Measurements from ENCODE around the gene TRIM36.

The TRIM36 gene

GRCh38 chr5:115166744-115167393 is 2.8 kb downstream of the TRIM36 start:
- no peak for DNase-seq

DNA sequence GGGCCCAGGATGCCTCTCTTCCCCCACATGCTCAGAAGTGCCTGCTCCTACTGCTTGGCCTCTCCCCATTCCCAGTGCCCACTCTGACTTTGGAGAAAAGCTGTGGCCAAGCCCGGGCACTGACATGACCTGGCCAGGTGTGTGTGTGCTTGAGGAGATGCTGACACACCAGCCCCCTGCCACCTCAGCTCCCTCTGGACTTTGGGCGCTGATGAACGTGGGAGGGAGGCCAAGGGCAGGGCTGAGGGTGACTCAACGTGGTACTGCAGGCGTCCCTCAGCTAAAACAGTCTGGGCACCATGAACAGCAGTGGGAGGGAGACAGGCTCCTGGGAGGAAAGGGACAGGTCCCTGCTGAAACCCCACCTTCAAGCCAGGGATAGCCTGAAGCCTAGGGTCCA is 3.9 kb downstream of the TRIM36 start:
- no peak for DNase-seq

DNA sequence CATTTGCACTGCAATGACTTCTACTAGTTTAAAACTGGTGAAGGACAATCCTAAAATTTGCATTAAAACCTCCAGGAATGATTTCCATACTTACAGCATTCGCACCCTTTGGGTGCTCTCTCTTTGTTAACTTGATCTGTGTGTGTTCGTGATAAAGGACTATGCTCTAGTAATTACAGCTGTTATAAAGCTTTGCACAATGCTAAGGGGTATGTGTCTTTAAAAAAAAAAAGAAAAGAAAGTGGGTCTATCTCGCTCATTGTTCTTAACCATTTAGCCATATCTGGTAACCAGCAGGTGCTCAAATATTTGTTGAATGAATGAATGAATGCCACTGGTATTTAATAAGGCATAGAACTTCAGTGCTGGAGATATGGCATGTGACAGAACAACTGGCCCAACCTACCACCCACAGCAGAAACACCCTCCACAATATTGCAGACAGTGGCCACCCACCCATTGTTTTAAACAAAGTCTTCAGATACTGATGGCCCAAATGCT is 8.7 kb downstream of the TRIM36 start:
- no peak for DNase-seq

DNA sequence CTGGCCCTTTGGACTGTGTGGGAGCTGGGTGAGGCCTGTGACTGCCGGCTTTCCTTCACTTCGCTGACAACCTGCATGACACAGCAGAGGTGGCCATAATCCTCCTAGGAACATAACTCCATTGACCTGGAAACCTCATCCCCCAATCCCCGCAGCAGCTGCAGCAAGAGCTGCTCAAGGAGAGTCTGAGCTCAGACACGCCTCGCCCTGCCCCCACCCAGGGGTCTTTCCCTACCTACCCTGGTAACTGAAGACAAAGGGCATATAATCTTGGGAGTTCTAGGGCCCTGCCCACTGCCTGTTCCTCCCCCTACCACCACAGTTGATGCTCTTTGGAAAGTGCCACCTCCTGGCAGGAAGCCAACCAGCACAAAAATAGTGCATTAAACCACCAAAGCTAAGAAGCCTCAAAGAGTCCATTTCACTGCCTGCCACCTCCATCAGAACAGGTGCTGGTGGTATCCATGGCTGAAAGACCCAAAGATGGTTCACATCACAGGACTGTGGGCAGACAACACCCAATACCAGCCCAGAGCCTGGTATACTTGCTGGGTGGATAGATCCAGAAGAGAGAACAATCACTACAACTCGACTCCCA is 18.4 kb downstream of the TRIM36 start:
- no peak for DNase-seq

GRCh38 chr5:115150512-115150911 is 19.2 kb downstream of the TRIM36 start:
- no peak for DNase-seq

GRCh38 chr5:115147052-115147451 is 22.7 kb downstream of the TRIM36 start:
- no peak for DNase-seq

- DNase-seq: no peak
Measured at GRCh38 chr5:115136294-115136693, 33.4 kb downstream of the TRIM36 start.

DNA sequence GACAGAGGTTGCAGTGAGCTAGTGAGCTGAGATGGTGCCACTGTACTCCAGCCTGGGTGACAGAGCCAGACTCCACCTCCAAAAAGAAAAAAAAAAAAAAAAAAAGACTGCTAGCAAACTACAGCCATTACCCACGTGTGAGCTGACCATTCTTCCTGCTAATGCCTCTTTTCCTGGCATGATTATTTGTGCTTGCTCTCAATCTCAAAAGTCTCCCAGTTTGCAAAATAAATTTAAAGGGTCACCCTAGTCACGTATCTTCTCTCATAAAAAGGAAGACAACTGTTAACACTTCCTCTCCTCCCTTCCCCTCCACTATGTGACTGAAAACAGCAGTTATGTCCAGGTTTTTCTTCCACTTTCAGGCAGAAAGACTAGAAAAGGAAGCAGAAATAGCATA is 37.2 kb downstream of the TRIM36 start:
- no peak for DNase-seq

- no peak for DNase-seq
Measured at GRCh38 chr5:115126303-115126702, 43.4 kb downstream of the TRIM36 start.

DNA sequence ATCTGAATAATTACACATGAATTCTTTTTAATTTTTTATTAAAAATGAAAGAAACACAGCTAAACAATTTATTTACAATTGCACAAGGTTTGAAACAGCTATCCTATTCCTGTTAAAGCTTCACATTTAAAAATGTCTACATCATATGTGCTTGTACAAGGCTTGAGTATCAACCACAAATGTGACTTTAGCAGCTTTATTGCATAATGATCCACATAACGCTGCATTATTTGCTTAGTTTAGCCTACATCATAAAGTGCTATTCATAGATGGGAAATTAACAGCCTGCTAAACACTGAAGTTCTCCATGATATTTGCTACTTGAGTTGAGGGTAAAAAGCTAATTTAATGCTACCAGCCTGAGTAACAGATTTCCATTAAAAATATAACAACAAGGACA is 45.0 kb downstream of the TRIM36 start:
- no peak for DNase-seq

DNA sequence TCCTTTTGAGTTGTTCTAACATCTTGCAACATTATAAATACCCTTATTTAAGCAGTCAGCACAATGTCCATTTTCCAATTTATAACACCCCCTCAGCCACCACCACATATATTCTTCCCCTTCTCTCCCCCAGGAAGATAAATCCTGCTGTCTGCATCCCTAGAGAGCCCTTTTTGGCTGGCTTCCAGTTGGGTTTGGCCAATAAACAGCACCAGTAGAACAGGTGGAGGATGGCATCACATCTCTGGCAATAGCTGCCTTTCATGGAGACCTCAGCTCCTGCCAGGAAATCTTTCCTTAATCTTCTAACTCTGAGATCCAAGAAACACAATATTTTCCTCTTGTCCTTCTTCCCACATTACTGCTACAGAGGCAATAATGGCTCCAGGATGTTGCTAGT is 53.7 kb downstream of the TRIM36 start:
- DNase-seq: no peak

DNA sequence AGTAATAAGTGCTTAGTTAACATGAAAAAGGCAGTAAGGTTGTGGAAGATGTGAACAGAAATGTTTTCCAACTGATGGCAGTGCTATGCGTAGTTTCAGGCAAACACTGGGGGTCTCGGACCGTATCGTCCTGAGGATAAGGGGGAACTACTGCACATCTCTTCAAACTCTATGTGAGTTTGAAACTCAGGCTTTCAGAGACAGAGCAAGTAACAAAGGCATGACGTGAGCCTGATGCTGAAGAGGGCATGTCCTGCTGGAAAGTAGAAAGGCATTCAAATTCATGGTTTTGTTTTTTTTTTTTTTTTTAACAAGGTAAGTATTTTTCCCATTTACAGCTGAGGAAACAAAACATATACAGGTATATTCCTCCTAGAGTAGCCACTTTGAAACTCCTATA is 59.9 kb downstream of the TRIM36 start:
- DNase-seq: no peak

- no peak for DNase-seq
Measured at GRCh38 chr5:115109356-115109755, 60.4 kb downstream of the TRIM36 start.

DNA sequence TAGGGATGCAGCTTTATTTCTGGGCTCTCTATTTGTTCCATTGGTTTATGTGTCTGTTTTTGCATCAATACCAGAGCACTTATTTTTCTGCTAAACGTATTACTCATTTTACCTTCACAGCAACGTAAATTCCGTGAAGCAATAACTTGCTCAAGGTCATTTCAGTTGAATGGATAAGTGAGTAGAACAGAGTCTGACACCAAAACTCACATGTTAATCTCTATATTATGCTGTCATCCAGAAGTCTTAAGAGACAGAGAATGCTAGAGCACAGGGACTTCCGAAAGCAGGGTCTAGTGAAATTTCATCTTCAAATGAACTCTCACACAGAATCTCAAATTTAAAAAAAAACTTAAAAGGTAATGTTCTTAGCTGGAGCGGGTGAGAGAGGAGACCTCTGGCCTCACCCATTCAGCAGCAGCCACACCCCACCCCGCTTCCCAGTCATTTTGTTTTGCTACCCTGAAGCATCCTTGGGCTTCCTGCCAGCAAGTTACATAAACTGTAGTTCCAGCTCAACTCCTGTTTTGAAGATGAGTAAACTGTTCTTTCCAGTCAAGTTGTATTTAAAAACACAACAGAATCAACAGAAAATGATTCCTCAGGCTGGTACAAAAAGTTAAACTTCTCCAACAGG is 69.3 kb downstream of the TRIM36 start:
- DNase-seq: peak; percentile 43

GRCh38 chr5:115098041-115098702 is 71.5 kb downstream of the TRIM36 start:
- peak; percentile 17 for DNase-seq

DNA sequence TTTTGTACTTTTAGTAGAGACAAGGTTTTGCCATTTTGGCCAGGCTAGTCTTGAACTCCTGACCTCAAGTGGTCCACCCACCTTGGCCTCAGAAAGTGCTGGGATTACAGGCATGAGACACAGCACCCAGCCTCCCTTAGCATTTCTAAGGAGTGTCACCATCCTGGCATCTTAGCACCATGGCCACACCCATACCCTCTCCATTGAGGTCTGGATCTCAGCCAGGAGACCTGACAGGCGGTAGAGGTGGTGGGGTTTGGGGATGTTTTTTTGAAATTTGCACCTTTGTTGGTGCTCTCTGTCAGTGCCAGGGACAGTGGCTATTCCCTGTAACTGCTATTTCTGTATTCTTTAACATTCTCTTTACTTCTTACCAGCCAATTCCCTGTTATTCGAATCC is 72.5 kb downstream of the TRIM36 start:
- no peak for DNase-seq

DNA sequence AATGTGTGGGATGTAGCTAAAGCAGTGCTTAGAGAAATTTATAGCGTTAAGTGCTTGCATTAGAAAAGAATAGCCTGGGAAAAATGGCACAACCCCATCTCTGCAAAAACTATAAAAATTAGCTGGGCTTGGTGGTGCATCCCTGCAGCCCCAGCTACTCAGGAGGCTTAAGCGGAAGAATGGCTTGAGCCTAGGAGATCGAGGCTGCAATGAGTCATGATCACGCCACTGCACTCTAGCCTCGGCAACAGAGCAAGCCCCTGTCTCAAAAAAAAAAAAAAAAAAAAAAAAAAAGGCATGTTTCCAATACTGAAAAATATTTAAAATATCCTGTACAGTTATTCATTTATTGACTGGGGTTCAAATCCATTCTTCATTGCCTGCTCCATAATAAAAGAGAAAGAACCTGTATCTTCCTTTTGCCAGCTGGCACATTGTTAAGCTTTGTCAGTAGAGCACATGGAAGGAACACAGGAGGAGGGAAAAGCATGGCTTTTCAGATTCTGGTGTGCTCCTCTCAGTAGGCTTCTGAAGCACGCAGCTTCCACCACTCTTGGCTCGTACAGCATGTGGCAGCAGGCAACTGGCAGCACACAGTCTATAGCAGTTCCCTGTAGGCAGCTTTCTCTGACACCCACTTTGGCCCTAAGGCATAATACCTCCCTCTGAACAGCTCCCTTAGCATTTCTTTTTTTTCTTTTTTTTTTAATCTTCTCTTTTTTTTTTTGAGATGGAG is 73.5 kb downstream of the TRIM36 start:
- no peak for DNase-seq

- no peak for DNase-seq
Measured at GRCh38 chr5:115087951-115088350, 81.8 kb downstream of the TRIM36 start.

GRCh38 chr5:115086473-115086872 is 83.2 kb downstream of the TRIM36 start:
- no peak for DNase-seq

DNA sequence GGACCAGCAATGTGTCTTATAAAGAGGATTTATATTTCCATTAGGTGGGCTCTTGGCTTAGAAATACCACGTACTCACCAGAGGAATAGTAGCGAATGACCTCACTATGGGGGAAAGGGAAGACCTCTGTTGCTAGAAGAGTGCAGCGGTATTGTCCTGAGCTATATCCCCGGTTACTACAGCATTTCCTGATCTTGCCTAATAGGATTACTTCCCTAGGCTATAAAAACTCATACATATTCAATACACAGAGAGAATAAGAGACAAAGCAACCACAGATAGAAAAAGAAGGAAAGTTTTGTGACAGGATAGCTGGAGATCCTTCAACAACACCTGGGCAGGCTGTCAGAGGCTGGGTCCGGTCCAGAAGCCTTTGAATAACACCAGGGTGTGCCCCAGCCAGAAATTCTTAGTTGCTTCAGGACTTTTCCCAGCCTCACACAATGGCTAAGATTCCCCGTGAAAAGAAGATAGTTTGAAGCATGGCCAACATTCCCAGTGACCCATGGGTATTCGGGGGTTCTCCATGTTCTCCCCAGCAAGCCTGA is 85.4 kb downstream of the TRIM36 start:
- no peak for DNase-seq

- no peak for DNase-seq
Measured at GRCh38 chr5:115079924-115080623, 89.6 kb downstream of the TRIM36 start.
